NCI-H128 (cell line): ENCODE measurements around the gene MRPS23.

Experiments used
- DNase-seq: peaks from one replicate; lab custom pipeline; 2025; ENCODE audit not compliant: unreplicated experiment; lab: John Stamatoyannopoulos, UW

The MRPS23 gene

DNA sequence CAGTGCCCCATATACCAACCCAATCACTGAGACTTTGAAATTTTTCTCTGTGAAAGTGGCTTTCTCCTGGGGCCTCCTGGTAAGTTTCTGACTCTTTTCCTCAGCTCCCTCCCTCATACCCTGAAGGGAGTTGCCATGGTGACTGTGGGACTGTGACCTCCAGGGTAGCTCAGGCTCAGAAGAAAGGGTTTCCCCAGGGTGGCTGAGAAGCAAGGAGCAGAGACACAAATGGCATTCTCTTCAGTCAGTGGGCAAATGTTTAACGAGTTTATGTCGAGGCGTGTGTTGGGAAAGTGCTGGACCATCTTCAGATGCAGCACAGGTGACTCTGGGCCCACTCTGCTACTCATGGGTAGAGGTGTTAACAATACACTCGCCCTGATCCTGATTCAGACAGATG, 46.8 kb downstream of the MRPS23 start:
- no peak for DNase-seq

DNA sequence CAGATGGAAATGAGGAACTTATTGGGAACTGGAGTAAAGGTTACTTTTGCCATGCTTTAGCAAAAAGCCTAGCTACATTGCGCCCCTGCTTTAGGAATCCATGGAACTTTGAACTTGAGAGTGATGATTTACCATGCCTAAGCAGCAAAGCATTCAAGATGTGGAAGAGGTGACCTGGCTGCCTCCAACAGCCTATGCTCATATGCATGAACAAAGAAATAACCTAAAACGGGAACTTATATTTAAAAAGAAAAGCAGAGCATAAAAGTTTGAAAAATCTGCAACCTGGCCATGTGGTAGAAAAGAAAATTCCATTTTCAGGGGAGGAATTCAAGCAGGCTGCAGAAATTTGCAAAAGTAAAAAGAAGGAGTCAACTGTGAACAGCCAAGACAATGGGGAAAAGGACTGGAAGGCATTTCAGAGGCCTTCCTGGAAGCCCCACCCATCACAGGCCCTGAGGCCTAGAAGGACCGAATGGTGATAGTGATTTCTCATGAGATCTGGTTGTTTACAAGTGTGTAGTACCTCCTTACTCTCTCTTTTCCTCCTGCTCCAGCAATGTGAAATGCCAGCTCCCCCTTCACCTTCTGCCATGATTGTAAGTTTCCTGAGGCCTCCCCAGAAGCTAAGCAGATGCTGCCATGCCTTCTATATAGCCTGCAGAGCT, 48.7 kb downstream of the MRPS23 start:
- DNase-seq, result no peak

DNA sequence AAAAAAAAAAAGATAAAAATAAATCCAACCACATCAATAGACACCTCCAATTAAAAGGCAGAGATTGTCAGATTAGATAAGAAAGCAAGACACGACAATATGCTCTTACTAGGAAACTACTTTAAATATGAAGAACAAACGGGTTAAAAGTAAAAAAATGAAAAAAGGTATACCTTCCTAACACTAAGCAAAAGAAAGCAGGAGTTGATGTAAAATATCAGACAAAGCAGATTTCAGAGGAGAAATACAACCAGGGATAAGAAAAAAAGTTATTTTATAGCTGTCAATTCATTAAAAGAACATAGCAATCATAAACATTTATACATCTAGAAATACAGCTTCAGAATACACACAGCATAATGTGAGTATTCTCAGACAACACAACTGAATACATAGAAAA, 55.0 kb downstream of the MRPS23 start:
- DNase-seq, result no peak

DNA sequence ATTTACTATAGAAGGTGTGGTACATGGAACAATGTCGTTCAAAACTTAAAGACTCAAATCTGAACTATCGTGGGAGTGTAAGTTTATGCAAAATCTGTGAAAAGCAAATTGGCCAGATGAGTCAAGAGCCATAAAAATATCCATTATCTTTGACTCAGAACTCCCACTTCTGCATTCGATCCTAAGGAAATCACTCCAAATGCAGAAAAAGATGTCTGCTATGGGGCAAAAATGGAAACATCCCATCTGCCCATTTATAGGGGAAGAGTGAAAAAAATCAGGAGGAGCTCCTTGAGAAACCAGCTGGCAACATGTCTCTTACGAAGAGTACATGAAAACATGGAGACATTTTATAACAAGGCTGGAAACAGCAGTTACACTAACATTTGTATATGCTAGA, 61.1 kb downstream of the MRPS23 start:
- no peak for DNase-seq

- DNase-seq, result no peak
Observed at GRCh38 chr17:57785022-57785421, 64.8 kb downstream of the MRPS23 start.
